ENCODE results near the gene KCNB1.

Gene KCNB1

GRCh38 chr20:49497398-49497669 is 14.9 kb upstream of the KCNB1 start:
- no peak for DNase-seq (ENCODE audit: low read depth in 2 of 2)

GRCh38 chr20:49496553-49497397 is 14.3 kb upstream of the KCNB1 start:
- no peak for DNase-seq (ENCODE audit: low read depth in 2 of 2)

DNA sequence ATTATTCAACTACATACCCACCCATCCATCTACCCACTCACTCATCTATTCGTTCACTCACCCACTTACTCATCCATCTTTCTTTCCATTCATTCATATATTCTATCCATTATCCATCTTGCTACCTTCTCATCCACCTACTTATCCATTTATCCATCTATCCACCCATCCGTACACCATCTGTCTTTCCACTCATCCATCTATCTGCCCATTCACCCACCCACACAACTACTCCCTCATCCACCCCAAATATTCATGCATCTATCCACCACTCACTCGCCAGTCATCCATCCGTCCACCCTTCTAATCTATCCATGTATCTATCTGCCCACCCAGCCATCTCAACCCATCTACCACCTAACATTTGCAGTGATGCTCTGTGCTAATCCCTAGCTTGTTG is 13.6 kb upstream of the KCNB1 start:
- no peak for DNase-seq (ENCODE audit: low read depth in 2 of 2)

GRCh38 chr20:49490689-49491088 is 8.2 kb upstream of the KCNB1 start:
- no peak for DNase-seq (ENCODE audit: low read depth in 2 of 2)

DNA sequence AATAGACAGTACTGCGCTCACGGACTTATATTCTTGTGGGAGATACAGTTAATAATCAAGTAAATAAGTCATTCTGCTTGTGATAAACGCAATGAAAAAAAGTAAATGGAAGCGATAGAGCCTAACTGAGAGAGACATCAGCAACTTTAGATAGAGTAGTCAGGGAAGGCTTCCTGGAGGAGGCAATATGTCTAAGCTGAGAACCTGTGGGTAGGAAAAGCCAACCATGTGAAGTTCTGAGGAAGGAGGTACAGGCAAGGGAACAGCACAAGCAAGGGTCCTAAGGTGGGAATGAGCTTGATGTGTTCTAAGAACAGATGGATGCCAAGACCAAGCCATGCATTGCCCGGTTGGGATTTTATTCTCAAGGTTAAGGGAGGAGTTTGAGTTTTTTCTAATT is 7.2 kb upstream of the KCNB1 start:
- DNase-seq (ENCODE audit: low read depth in 2 of 2) = no peak

- no peak for DNase-seq (ENCODE audit: low read depth in 2 of 2)
Observed at GRCh38 chr20:49486064-49486463, 3.6 kb upstream of the KCNB1 start.

GRCh38 chr20:49485563-49485962 is 3.1 kb upstream of the KCNB1 start:
- DNase-seq (ENCODE audit: low read depth in 2 of 2) = no peak

DNA sequence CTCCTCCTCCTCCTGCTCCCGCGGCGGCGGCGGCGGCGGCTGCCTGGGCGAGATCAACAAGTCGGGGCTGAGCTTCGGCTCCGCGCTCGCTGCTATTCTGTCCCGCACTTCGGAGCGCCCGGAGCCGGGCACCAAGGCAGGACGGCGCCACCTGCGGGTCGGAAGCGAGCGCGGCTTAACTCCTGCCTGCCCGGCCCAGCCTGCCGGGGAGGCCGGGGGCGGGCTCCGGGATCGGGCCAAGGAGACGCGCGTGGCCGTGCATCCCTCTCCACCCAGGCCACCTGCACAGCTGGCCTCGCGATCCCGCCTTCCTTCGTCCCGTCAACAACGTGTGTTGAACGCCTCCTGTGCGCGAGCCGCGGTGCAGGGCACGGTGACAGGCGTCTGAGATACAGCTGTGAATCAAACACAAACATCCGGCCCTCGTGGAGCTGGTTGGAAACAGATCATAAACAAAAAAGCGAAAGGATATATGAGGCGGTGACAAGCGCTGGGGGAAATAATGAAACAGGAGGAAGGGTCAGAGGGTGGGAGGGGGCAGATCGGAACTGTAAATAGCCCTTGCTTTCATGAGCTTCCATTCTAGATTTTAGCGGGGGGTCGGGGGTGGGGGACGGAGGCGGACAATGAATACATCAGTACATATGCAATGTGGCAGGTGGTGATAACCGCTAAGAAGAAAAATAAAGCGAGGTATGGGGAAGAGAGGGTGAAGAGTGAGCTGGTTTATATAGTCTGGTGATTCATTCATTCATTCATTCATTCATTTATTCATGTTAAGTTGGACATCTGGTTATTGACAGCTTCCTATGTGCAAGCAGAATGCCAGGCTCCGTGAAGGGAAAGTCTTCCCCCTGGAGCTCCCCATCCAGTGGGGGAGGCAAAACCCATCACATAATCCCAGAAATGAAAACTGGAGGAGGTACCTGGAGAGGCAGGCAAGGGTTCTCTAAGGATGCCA is 2.0 kb upstream of the KCNB1 start:
- peak; percentile 15 to 58 for DNase-seq (ENCODE audit: low read depth in 2 of 2)

- DNase-seq (ENCODE audit: low read depth in 2 of 2) = no peak
Observed at GRCh38 chr20:49483696-49484123, 1.2 kb upstream of the KCNB1 start.

DNA sequence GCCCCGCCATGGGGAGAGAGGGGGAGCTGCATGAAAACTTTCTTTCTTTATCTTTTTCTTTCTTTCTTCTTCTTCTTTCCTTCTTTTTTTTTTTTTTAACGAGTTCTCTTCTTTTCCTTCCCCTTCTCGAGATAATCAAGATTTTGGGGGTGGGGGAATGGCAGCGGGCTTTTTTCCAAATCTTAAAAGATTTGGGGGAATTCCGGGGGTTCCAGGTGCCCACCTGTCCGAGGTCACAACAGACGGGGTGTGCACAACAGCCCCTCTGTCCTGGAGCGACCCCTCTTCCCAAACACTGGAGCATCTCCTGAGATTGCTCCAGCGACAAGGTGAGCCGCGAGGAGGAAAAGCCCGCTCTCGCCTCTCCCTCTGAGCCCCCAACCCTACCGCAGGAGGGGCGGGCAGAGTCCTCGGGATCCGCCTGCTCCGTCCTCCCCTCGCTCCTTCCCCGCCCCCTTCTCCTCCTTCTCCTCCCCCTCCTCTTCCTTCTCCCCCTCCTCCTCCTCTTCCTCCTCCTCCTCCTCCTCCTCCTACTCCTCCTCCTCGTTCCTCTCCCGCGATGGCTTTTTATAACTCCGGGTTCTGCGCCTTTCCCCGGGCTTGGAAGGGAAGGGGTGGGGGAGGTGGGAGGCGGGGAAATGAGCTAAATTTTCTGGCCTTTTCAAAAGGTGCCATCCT is 689 bp upstream of the KCNB1 start:
- no peak for DNase-seq (ENCODE audit: low read depth in 2 of 2)

- DNase-seq (ENCODE audit: low read depth in 2 of 2) = no peak
Observed at GRCh38 chr20:49482173-49482572, 295 bp downstream of the KCNB1 start.

DNA sequence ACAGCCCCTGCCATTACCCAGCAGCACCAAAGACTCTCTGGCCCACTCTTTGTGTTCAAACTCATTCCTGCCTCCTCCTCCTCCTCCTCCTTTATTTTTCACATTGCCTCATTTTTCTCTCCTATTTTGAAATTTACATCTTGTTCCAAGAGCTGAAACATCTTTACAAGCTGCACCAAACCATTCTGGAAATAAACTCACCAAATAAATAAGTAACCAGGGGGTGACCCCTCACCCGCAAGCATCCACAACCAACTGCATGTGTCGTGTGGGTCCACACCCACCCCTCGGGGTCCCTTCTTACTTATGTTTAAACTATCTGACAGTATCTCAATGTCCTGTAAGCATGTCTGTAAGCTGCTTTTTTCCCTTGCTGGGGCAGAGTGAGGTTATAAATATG is 1.4 kb downstream of the KCNB1 start:
- no peak for DNase-seq (ENCODE audit: low read depth in 2 of 2)

- no peak for DNase-seq (ENCODE audit: low read depth in 2 of 2)
Observed at GRCh38 chr20:49480236-49480635, 2.2 kb downstream of the KCNB1 start.

- no peak for DNase-seq (ENCODE audit: low read depth in 2 of 2)
Observed at GRCh38 chr20:49479785-49480184, 2.7 kb downstream of the KCNB1 start.

DNA sequence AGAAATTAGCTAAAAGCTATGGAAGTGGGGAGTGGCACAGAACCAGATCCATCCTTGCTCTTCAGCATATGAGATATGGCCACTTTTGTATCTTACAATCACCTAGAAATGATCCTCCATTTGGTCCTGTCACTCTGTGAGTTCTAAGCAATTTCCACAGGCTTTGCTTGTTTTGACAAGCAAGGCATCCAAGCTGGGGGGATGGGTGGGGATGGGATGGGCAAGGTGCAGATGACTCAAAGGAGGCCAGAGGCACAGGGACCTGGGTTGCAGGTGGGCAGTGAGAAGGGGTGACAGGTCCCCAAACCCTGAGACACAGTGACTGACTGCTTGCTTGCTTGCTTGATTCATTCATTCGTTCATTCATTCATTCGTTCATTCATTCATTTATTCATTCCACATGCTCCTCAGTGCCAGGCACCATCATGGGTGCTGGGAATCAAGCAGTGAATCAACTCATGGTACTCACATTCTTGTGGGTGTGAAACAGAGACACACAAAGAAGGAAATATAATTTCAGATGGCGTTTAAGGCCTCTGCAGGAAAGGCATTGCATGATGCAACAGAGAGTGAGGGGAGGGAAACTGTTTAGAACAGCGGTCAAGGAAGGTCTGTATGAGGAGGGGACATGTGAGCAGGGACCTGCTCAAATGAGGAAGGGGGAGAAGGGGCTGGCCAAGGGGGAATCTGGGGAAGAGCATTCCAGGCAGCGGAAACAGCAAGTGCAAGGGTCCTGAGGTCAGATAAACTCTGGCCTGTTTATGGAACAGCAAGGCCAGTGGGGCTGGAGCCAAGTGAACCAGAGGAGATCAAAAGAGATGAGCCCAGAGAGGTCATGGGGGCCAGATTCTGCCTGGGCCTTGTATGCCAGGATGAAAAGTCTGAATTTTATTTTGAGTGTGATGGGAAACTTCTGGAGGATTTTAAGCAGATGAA is 3.4 kb downstream of the KCNB1 start:
- no peak for DNase-seq (ENCODE audit: low read depth in 2 of 2)

DNA sequence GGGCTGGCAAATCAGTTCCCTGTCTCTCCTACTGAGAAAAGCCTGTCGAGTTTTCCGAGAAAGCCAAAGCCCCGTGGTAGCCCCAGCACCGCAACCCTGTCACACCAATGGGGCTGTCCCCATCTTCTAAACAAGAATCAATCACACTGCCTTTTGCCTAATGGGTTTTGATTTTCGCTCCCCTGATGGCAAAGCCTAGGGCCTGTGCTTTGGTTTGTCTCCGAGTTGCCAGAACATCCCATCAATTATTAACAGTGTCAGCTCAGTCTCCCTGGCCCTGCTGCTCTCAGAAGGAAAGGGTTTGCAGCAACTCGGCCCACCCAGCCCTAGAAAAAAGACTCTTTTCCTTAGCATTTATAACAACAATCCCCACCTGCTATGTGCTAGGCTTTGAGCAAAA is 4.2 kb downstream of the KCNB1 start:
- no peak for DNase-seq (ENCODE audit: low read depth in 2 of 2)

- DNase-seq (ENCODE audit: low read depth in 2 of 2) = no peak
Observed at GRCh38 chr20:49477200-49477599, 5.3 kb downstream of the KCNB1 start.

DNA sequence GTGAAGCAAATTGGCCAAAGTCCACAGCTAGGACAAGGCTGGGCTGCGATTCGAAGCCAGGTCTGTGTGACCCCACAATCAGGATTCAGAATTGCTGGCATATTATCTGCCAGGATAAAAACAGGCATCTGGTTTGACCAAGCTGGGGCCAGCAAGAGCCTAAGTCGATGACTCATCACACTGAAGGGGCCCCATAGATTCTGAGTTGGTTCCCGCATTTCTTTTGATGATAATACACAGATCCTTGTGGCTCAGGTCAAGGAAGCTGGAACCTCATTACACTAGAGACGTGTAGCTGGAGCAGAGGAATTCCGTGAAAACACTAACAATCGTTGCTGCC is 6.5 kb downstream of the KCNB1 start:
- DNase-seq (ENCODE audit: low read depth in 2 of 2) = no peak

- no peak for DNase-seq (ENCODE audit: low read depth in 2 of 2)
Observed at GRCh38 chr20:49475292-49476015, 7.0 kb downstream of the KCNB1 start.

GRCh38 chr20:49471397-49471796 is 11.1 kb downstream of the KCNB1 start:
- DNase-seq (ENCODE audit: low read depth in 2 of 2) = no peak

DNA sequence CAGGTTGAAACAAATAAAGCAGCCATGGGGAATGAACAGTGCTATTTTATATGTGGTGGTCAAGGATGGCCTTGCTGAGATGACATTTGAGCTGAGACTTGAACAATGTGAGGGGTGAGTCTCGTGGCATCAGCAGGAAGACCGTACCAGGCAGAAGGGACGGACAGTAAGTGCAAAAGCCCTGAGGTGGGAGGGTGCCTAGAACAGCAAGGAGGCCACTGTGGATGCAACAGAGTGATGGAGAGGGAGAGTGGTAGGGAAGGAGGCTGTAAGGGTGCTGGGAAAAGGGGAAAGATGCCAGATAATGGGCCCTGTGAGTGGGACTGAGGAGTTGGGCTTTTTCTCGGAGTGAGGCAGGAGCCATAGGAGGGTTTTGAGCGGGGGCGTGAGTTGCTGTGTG is 11.5 kb downstream of the KCNB1 start:
- DNase-seq (ENCODE audit: low read depth in 2 of 2) = no peak

Data from stimulated activated CD4-positive, alpha-beta T cell treated with anti-CD3 and anti-CD28 coated beads, Interleukin-1b, Interleukin-23, amount 100 ng/mL, for 4 hours (primary cell).